H1 (cell line): ENCODE measurements around the gene TTC39A. TPM values are rescaled to one million over a fixed set of nuclear protein-coding genes. Genes with fewer than 3 reads are reported as not detected.

Source experiments
- CTCF ChIA-PET: fragments of 300-600 bp; sonication (Branson Sonifier 250); formaldehyde crosslinking; loops from one replicate; lab custom pipeline; 2021; ENCODE audit not compliant: partially characterized antibody; lab: Charles Lee
- POLR2A ChIA-PET: fragments of 300-600 bp; sonication (Branson Sonifier 250); formaldehyde crosslinking; loops from one replicate; lab custom pipeline; 2021; ENCODE audit warnings: inconsistent platforms; ENCODE audit not compliant: partially characterized antibody; lab: Charles Lee
- DNase-seq, 2 experiments: peaks; one replicate each; pipeline versions ENCODE4 v3.0.0 to v3.0.0-alpha.2; 2010 to 2022; ENCODE audit warnings: low spot score in 2 of 2, low read depth in 1 of 2, mixed read lengths in 1 of 2
- FAIRE-seq: peaks from 2 replicates; lab custom pipeline; 2011; peaks lifted over from hg19 to GRCh38; lab: Jason Lieb, UNC
- H2AFZ ChIP-seq: 2 replicates; pipeline ENCODE4 v1.8.1; 2012; ENCODE audit warnings: low read length, inconsistent platforms
- H2AK5ac ChIP-seq: 2 replicates; pipeline ENCODE4 v1.6.1; 2013; ENCODE audit warnings: low read depth, low read length
- H2BK120ac ChIP-seq: replicated peaks from 2 replicates; pipeline ENCODE3; 2013; ENCODE audit warnings: low read depth, low read length, inconsistent platforms
- H2BK12ac ChIP-seq: 2 replicates; pipeline ENCODE4 v1.6.1; 2013; ENCODE audit warnings: low read depth, low read length
- H2BK15ac ChIP-seq: 2 replicates; pipeline ENCODE4 v1.6.1; 2013; ENCODE audit warnings: low read length
- H2BK20ac ChIP-seq: 2 replicates; pipeline ENCODE4 v1.6.1; 2013; ENCODE audit warnings: low read length
- H2BK5ac ChIP-seq: 2 replicates; pipeline ENCODE4 v1.6.1; 2013; ENCODE audit warnings: low read depth, low read length
- H3K14ac ChIP-seq: 2 replicates; pipeline ENCODE4 v1.6.1; 2013; ENCODE audit warnings: inconsistent platforms; ENCODE audit not compliant: insufficient read length
- H3K18ac ChIP-seq: 2 replicates; pipeline ENCODE4 v1.6.1; 2013; ENCODE audit warnings: low read length; ENCODE audit errors: extremely low read depth
- H3K23ac ChIP-seq: 2 replicates; pipeline ENCODE4 v1.6.1; 2013; ENCODE audit warnings: inconsistent platforms; ENCODE audit not compliant: insufficient read length
- H3K23me2 ChIP-seq: 2 replicates; pipeline ENCODE4 v1.6.1; 2013; ENCODE audit warnings: low read depth, low read length
- H3K27ac ChIP-seq: 2 replicates; pipeline ENCODE4 v1.6.1; 2011; ENCODE audit warnings: low read depth, low read length, inconsistent platforms
- H3K27me3 ChIP-seq, 4 experiments: replicated peaks in 1 of 4; 1 replicate in 1 of 4; 2 replicates in 3 of 4; pipeline versions ENCODE4 v1.6.1 to v1.8.1; 2011 to 2013; ENCODE audit warnings: low read length in 3 of 4, mild to moderate bottlenecking in 3 of 4, inconsistent platforms in 2 of 4, mixed read lengths in 2 of 4, moderate library complexity in 1 of 4; ENCODE audit not compliant: control insufficient read depth in 3 of 4, insufficient read depth in 3 of 4; ENCODE audit errors: extremely low read depth in 1 of 4
- H3K36me3 ChIP-seq, 4 experiments: 2 replicates each; pipeline versions ENCODE4 v1.6.1 to v1.8.1; 2011 to 2013; ENCODE audit warnings: mild to moderate bottlenecking in 4 of 4, low read length in 3 of 4, moderate library complexity in 2 of 4, control low read depth in 1 of 4, inconsistent platforms in 1 of 4; ENCODE audit not compliant: insufficient read depth in 4 of 4, control insufficient read depth in 2 of 4
- H3K4ac ChIP-seq: replicated peaks from 2 replicates; pipeline ENCODE3; 2013; ENCODE audit warnings: low read length, low read depth, mixed read lengths, inconsistent platforms; ENCODE audit not compliant: insufficient read length
- H3K4me1 ChIP-seq, 4 experiments: replicated peaks in 1 of 4; 1 replicate in 1 of 4; 2 replicates in 3 of 4; pipeline versions ENCODE4 v1.6.1 to v1.8.1; 2011 to 2013; ENCODE audit warnings: low read length in 3 of 4, inconsistent platforms in 2 of 4, mixed read lengths in 1 of 4; ENCODE audit not compliant: insufficient read depth in 4 of 4, control insufficient read depth in 3 of 4
- H3K4me2 ChIP-seq, 2 experiments: 2 replicates each; pipeline versions ENCODE4 v1.6.1 to v1.8.1; 2011 to 2013; ENCODE audit warnings: low read depth in 2 of 2, low read length in 2 of 2, control low read depth in 1 of 2, inconsistent platforms in 1 of 2, mild to moderate bottlenecking in 1 of 2; ENCODE audit not compliant: insufficient read depth in 1 of 2
- H3K4me3 ChIP-seq, 4 experiments: fragments of 200-600, 300-600 bp in 1 of 4; sonication (generic), shearing (Covaris generic), sonication (Bioruptor Twin) in 1 of 4; 2 replicates each; pipeline versions ENCODE4 v1.5.1 to v1.8.1; 2011 to 2016; ENCODE audit warnings: low read length in 4 of 4, low read depth in 3 of 4, control low read depth in 2 of 4, inconsistent platforms in 2 of 4, mild to moderate bottlenecking in 2 of 4, mixed read lengths in 1 of 4, moderate library complexity in 1 of 4; ENCODE audit not compliant: insufficient read depth in 2 of 4; ENCODE audit errors: extremely low read depth in 1 of 4
- H3K56ac ChIP-seq: replicated peaks from 2 replicates; pipeline ENCODE3; 2013; ENCODE audit warnings: low read depth, mild to moderate bottlenecking, mixed read lengths, low read length, inconsistent platforms; ENCODE audit not compliant: insufficient read length
- H3K79me1 ChIP-seq: 2 replicates; pipeline ENCODE4 v1.6.1; 2013; ENCODE audit warnings: low read depth, low read length, control low read depth
- H3K79me2 ChIP-seq, 2 experiments: 2 replicates each; pipeline versions ENCODE4 v1.6.1 to v1.8.1; 2012 to 2013; ENCODE audit warnings: low read length in 2 of 2, mild to moderate bottlenecking in 2 of 2, inconsistent platforms in 1 of 2; ENCODE audit not compliant: insufficient read depth in 2 of 2, control insufficient read depth in 1 of 2
- H3K9ac ChIP-seq, 4 experiments: replicated peaks in 1 of 4; 1 replicate in 1 of 4; 2 replicates in 3 of 4; pipeline versions ENCODE4 v1.6.1 to v1.8.1; 2011 to 2013; ENCODE audit warnings: low read depth in 3 of 4, low read length in 3 of 4, control low read depth in 2 of 4, mild to moderate bottlenecking in 2 of 4, moderate library complexity in 2 of 4, inconsistent platforms in 1 of 4; ENCODE audit errors: extremely low read depth in 1 of 4
- H3K9me3 ChIP-seq, 2 experiments: 2 replicates each; pipeline versions ENCODE4 v1.6.1 to v1.8.1; 2012 to 2013; ENCODE audit warnings: mild to moderate bottlenecking in 2 of 2, moderate library complexity in 2 of 2, control low read depth in 1 of 2, inconsistent platforms in 1 of 2, low read depth in 1 of 2, low read length in 1 of 2, mixed read lengths in 1 of 2; ENCODE audit not compliant: insufficient read depth in 2 of 2
- H4K20me1 ChIP-seq, 2 experiments: replicated peaks in 1 of 2; 2 replicates each; pipeline versions ENCODE3 to v1.8.1; 2011 to 2013; ENCODE audit warnings: inconsistent platforms in 2 of 2, low read length in 2 of 2, mild to moderate bottlenecking in 1 of 2; ENCODE audit not compliant: insufficient read depth in 2 of 2, control insufficient read depth in 1 of 2
- H4K5ac ChIP-seq: 2 replicates; pipeline ENCODE4 v1.6.1; 2013; ENCODE audit warnings: low read length, low read depth, mixed read lengths, inconsistent platforms; ENCODE audit not compliant: insufficient read length
- H4K8ac ChIP-seq: 2 replicates; pipeline ENCODE4 v1.8.0; 2013; ENCODE audit warnings: mild to moderate bottlenecking, moderate library complexity, low read length, inconsistent platforms; ENCODE audit not compliant: insufficient read depth; ENCODE audit errors: extremely low read depth
- H4K91ac ChIP-seq: replicated peaks from 2 replicates; pipeline ENCODE3; 2013; ENCODE audit warnings: low read length, mixed read lengths, inconsistent platforms; ENCODE audit not compliant: insufficient read length
- ASH2L ChIP-seq: fragments of 200-600, 300-600 bp; sonication (generic); IDR thresholded peaks from one replicate; pipeline ENCODE4 v1.7.1; 2017; ENCODE audit warnings: low read length
- CREB1 ChIP-seq: IDR thresholded peaks from 2 replicates; pipeline ENCODE4 v1.6.1; 2012; ENCODE audit warnings: inconsistent platforms
- EP300 ChIP-seq, 2 experiments: IDR thresholded peaks; 1 replicate in 1 of 2; 2 replicates in 1 of 2; pipeline ENCODE4 v1.6.1; 2011 to 2012; ENCODE audit warnings: low read depth in 2 of 2, low read length in 2 of 2, mild to moderate bottlenecking in 2 of 2, borderline replicate concordance in 1 of 2, inconsistent platforms in 1 of 2, moderate library complexity in 1 of 2
- GTF2F1 ChIP-seq: IDR thresholded peaks from 2 replicates; pipeline ENCODE4 v1.6.1; 2012; ENCODE audit warnings: low read depth, low read length, improper control_type of control experiment, borderline replicate concordance
- POLR2AphosphoS5 ChIP-seq: IDR thresholded peaks from 2 replicates; pipeline ENCODE4 v1.6.1; 2011; ENCODE audit warnings: low read depth, low read length
- RFX5 ChIP-seq: IDR thresholded peaks from 2 replicates; pipeline ENCODE4 v1.6.1; 2011; ENCODE audit warnings: low read depth, low read length, improper control_type of control experiment, borderline replicate concordance
- TAF1 ChIP-seq: IDR thresholded peaks from 2 replicates; pipeline ENCODE4 v1.6.1; 2011; ENCODE audit warnings: mild to moderate bottlenecking, low read depth, low read length
- TBP ChIP-seq: IDR thresholded peaks from 2 replicates; pipeline ENCODE4 v1.6.1; 2011; ENCODE audit warnings: low read depth, low read length, improper control_type of control experiment
- WGBS, 2 experiments: shearing (Covaris generic) in 1 of 2; methylation state at CpG; one replicate each; pipeline versions ENCODE4 v1.1.6 to v1.1.7; 2013 to 2015; ENCODE audit warnings: low lambda C conversion rate in 2 of 2, mixed read lengths in 2 of 2, inconsistent platforms in 1 of 2, low coverage in 1 of 2, missing lambda C conversion rate in 1 of 2; ENCODE audit not compliant: insufficient replicate concordance in 2 of 2, insufficient coverage in 1 of 2, insufficient read length in 1 of 2; ENCODE audit errors: extremely low coverage in 1 of 2, missing lambda C conversion rate in 1 of 2; 5-methylcytosine and 5-hydroxymethylcytosine counted together
- polyA plus RNA-seq, 7 experiments: library from polyadenylated mRNA; depleted of rRNA in 3 of 7; stranded (reverse) in 5 of 7; unstranded in 2 of 7; fragments of >200 nt in 5 of 7; fragments of 200-250 nt in 2 of 7; gene quantifications; 1 replicate in 5 of 7; 2 replicates in 1 of 7; 4 replicates in 1 of 7; pipeline versions ENCODE4 v1.2.1 to v1.2.3, GENCODE V29; 2011 to 2013; ENCODE audit warnings: missing spikeins in 2 of 7, mixed read lengths in 2 of 7
- total RNA-seq: library from RNA; stranded (reverse); fragmentation: NEBNext Ultra II Directional; extraction: Animal tissue kit (Norgen Biotek cat#: 25700); gene quantifications from 2 replicates; pipeline ENCODE4 v1.2.1, GENCODE V29; 2021

TTC39A gene
- total and polyA plus RNA-seq, 2 of the 8 experiments (the other 6 are each of a cell fraction or from before 2014, with no cell fraction given): 5.5 to 5.8 TPM

GRCh38 chr1:51266181-51266580 lies 64.2 kb downstream of the TTC39A start:
- no peak overlapping the region for H3K4me2 ChIP-seq
- WGBS, 2 experiments: 87% methylated on average over 2 of the region's 2 CpGs; no CpG with 5 or more reads in 1 of the 2 experiments
- H3K4me3 ChIP-seq: no peak overlapping the region
- CTCF ChIA-PET: no interaction called here
- peaks cover 0 to 21% of the 10 kb centered on the region in 2 experiments; a peak in 1 of 4 replicates for H3K79me2 ChIP-seq
- H3K23me2 ChIP-seq: no peaks in the 10 kb centered on the region
- H2BK15ac ChIP-seq: no peak overlapping the region
- no peak overlapping the region for H3K4ac ChIP-seq
- no peaks in the 10 kb centered on the region for H3K27me3 ChIP-seq
- H4K8ac ChIP-seq: no peak overlapping the region
- H3K18ac ChIP-seq: no peak overlapping the region
- H4K91ac ChIP-seq: no peak overlapping the region
- H2BK120ac ChIP-seq: no peak overlapping the region
- FAIRE-seq: no peak
- peaks cover 2 to 5% of the 10 kb centered on the region in 2 experiments for H4K20me1 ChIP-seq
- H3K79me1 ChIP-seq: peaks cover 4% of the 10 kb centered on the region
- H2BK12ac ChIP-seq: no peak overlapping the region
- no peak overlapping the region for H3K14ac ChIP-seq
- H3K56ac ChIP-seq: no peak overlapping the region
- H3K36me3 ChIP-seq: peaks cover 0 to 7% (median 2%) of the 10 kb centered on the region in 4 experiments; a peak in 2 of 8 replicates
- no peak overlapping the region for H4K5ac ChIP-seq
- no peak overlapping the region for H2BK20ac ChIP-seq
- peaks cover 0 to 6% (median 0%) of the 10 kb centered on the region in 4 experiments; a peak in 1 of 7 replicates for H3K4me1 ChIP-seq
- POLR2A ChIA-PET: no interaction called here
- H2BK5ac ChIP-seq: no peak overlapping the region
- TF ChIP-seq ASH2L: no peak
- TF ChIP-seq GTF2F1: no peak
- TF ChIP-seq TAF1: no peak
- TF ChIP-seq RFX5: no peak
- no peak for TF ChIP-seq CREB1
- no peak for TF ChIP-seq EP300 (IDR thresholded peaks at IDR 0.05; ENCODE audit: borderline replicate concordance in 1 of 2, low read depth in 2 of 2, low read length in 2 of 2)
- TF ChIP-seq POLR2AphosphoS5: no peak
- TF ChIP-seq TBP: no peak
- no peak for DNase-seq
- no peak overlapping the region for H3K9ac ChIP-seq
- no peaks in the 10 kb centered on the region for H3K9me3 ChIP-seq
- no peak overlapping the region for H2AK5ac ChIP-seq
- H3K23ac ChIP-seq: no peak overlapping the region
- H3K27ac ChIP-seq: no peak overlapping the region
- H2AFZ ChIP-seq: no peak overlapping the region
